ENCODE results near the gene CHAD.

Gene CHAD

GRCh38 chr17:50498021-50498874 is 29.6 kb upstream of the CHAD start:
- no peak overlapping the region for H2AFZ ChIP-seq (ENCODE audit: low read depth)
- no peaks in the 10 kb centered on the region for H3K27me3 ChIP-seq (ENCODE audit: insufficient read depth, low read depth)
- no peak overlapping the region for H3K9ac ChIP-seq
- no peaks in the 10 kb centered on the region for H3K36me3 ChIP-seq (ENCODE audit: insufficient read depth)
- H3K79me2 ChIP-seq (ENCODE audit: insufficient read depth, low read depth): no peaks in the 10 kb centered on the region
- no peaks in the 10 kb centered on the region; the same call in 1 of the 2 replicates for H4K20me1 ChIP-seq (ENCODE audit: insufficient read depth)
- H3K4me1 ChIP-seq (ENCODE audit: low read depth, poor library complexity, severe bottlenecking): peaks cover 9% of the 10 kb centered on the region
- no peak overlapping the region for H3K4me3 ChIP-seq (IDR thresholded peaks at IDR 0.05; ENCODE audit: insufficient read depth, low read depth, low read length)
- no peak overlapping the region for H3K4me2 ChIP-seq
- H3K27ac ChIP-seq: no peak overlapping the region
- TF ChIP-seq, protein P1, sequence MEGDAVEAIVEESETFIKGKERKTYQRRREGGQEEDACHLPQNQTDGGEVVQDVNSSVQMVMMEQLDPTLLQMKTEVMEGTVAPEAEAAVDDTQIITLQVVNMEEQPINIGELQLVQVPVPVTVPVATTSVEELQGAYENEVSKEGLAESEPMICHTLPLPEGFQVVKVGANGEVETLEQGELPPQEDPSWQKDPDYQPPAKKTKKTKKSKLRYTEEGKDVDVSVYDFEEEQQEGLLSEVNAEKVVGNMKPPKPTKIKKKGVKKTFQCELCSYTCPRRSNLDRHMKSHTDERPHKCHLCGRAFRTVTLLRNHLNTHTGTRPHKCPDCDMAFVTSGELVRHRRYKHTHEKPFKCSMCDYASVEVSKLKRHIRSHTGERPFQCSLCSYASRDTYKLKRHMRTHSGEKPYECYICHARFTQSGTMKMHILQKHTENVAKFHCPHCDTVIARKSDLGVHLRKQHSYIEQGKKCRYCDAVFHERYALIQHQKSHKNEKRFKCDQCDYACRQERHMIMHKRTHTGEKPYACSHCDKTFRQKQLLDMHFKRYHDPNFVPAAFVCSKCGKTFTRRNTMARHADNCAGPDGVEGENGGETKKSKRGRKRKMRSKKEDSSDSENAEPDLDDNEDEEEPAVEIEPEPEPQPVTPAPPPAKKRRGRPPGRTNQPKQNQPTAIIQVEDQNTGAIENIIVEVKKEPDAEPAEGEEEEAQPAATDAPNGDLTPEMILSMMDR (conservative IDR thresholded peaks at IDR 0.05; ENCODE audit: low read depth, low read length): no peak

- Histone ChIP-seq H3K4me3 (IDR thresholded peaks at IDR 0.05; ENCODE audit: insufficient read depth, low read depth, low read length) (no peak overlapping the region), H3K27ac (no peak overlapping the region), H3K9ac (no peak overlapping the region), H3K4me2 (no peak overlapping the region), H3K79me2 (ENCODE audit: insufficient read depth, low read depth) (no peaks in the 10 kb centered on the region), H3K27me3 (ENCODE audit: insufficient read depth, low read depth) (no peaks in the 10 kb centered on the region), H2AFZ (ENCODE audit: low read depth) (no peak overlapping the region), H3K36me3 (ENCODE audit: insufficient read depth) (no peaks in the 10 kb centered on the region), H3K4me1 (ENCODE audit: low read depth, poor library complexity, severe bottlenecking) (peaks cover 9% of the 10 kb centered on the region), H4K20me1 (ENCODE audit: insufficient read depth) (no peaks in the 10 kb centered on the region; the same call in 1 of the 2 replicates)
- TF ChIP-seq, protein P1 (conservative IDR thresholded peaks at IDR 0.05; ENCODE audit: low read depth, low read length): no peak
Measured at GRCh38 chr17:50495918-50496317, 27.2 kb upstream of the CHAD start.

DNA sequence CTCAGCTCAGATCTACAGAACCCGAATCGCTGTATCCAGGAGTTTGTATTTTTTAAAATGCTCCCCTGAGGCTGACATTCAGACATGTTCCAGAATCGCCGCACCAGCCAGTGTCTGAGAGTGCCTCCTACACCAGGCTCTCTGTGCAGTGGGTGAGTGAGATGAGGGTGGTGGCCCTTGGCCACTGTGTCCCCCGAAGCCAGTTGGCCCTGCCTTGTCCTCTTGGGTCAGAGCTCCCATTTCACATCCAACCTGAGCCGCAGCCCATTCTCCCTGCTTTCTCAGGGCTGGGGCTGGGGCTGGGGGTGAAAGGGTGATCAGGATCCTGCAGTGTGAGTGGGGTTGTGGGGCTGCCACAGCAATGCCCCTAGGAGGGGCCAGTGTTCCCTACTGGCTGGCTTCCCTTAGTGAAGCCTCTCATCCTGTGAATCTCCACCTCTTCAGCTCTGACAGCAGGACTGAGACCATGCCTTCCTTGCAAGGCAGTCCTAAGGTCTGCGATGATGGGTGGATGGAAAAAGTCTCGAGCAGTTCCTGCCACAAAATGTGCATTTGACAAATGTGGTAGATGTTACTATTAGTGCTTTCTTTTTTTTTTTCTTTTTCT is 26.6 kb upstream of the CHAD start:
- Histone ChIP-seq H3K27me3 (ENCODE audit: insufficient read depth, low read depth) (no peaks in the 10 kb centered on the region), H3K4me2 (no peak overlapping the region), H3K27ac (no peak overlapping the region), H4K20me1 (ENCODE audit: insufficient read depth) (no peaks in the 10 kb centered on the region; the same call in 1 of the 2 replicates), H2AFZ (ENCODE audit: low read depth) (no peak overlapping the region), H3K36me3 (ENCODE audit: insufficient read depth) (no peaks in the 10 kb centered on the region), H3K4me3 (IDR thresholded peaks at IDR 0.05; ENCODE audit: insufficient read depth, low read depth, low read length) (no peak overlapping the region), H3K9ac (no peak overlapping the region), H3K4me1 (ENCODE audit: low read depth, poor library complexity, severe bottlenecking) (peaks cover 9% of the 10 kb centered on the region), H3K79me2 (ENCODE audit: insufficient read depth, low read depth) (no peaks in the 10 kb centered on the region)
- TF ChIP-seq, protein P1 (conservative IDR thresholded peaks at IDR 0.05; ENCODE audit: low read depth, low read length): no peak

DNA sequence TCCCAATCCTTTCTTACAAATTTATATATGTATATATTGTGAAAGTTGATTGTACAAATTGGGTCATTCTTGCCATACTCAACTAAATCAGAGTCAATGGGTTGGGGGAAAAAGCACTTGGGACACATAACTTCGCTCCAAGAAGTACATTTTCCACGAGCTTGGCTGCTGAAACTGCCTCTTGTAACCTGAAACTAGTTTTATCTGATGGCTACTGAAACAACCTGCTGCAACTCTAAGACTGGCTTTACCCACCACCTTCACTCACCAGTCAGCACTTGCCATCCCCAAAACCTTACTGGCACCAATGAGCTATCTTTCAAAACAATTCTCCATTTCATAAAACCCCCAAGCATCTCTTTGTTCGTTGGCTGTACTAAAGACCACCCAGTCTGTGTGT is 25.1 kb upstream of the CHAD start:
- Histone ChIP-seq H3K36me3 (ENCODE audit: insufficient read depth) (no peaks in the 10 kb centered on the region), H3K27me3 (ENCODE audit: insufficient read depth, low read depth) (no peaks in the 10 kb centered on the region), H3K9ac (no peak overlapping the region), H3K27ac (no peak overlapping the region), H3K79me2 (ENCODE audit: insufficient read depth, low read depth) (no peaks in the 10 kb centered on the region), H2AFZ (ENCODE audit: low read depth) (no peak overlapping the region), H3K4me3 (IDR thresholded peaks at IDR 0.05; ENCODE audit: insufficient read depth, low read depth, low read length) (no peak overlapping the region), H3K4me2 (no peak overlapping the region), H3K4me1 (ENCODE audit: low read depth, poor library complexity, severe bottlenecking) (peaks cover 9% of the 10 kb centered on the region), H4K20me1 (ENCODE audit: insufficient read depth) (no peaks in the 10 kb centered on the region; the same call in 1 of the 2 replicates)
- TF ChIP-seq, protein P1 (conservative IDR thresholded peaks at IDR 0.05; ENCODE audit: low read depth, low read length): no peak

Measured in KMS-11 (cell line).